ENCODE measurements around the gene FAAH. TPM values are rescaled to one million over a fixed set of nuclear protein-coding genes. Genes with fewer than 3 reads are reported as not detected.

FAAH gene
- total RNA-seq, 1 experiment from 2014 or later: 38.6 TPM

GRCh38 chr1:46394108-46394871, at the start of gene FAAH (continued):
- TF ChIP-seq E2F5 (CRISPR knock-in tag; IDR thresholded peaks at IDR 0.05): peak; percentile 87
- no peak for TF ChIP-seq ELF4 (CRISPR knock-in tag; IDR thresholded peaks at IDR 0.05; ENCODE audit: low read depth)
- peak; percentile 92; the same call in 1 of the 2 replicates for TF ChIP-seq NFE2L1 (CRISPR knock-in tag; IDR thresholded peaks at IDR 0.05)
- peak; percentile 91 for TF ChIP-seq ETV6 (CRISPR knock-in tag; IDR thresholded peaks at IDR 0.05)
- TF ChIP-seq CREM (CRISPR knock-in tag; IDR thresholded peaks at IDR 0.05): peak; percentile 90
- 0 out of 2 replicates have a peak, but pooled peaks have one; percentile 21 for TF ChIP-seq TCF7 (CRISPR knock-in tag; IDR thresholded peaks at IDR 0.05; ENCODE audit: low read depth)
- TF ChIP-seq CTCF (IDR thresholded peaks at IDR 0.05): no peak
- peak; percentile 55; the same call in 1 of the 2 replicates for TF ChIP-seq ZNF317 (CRISPR knock-in tag; IDR thresholded peaks at IDR 0.05; ENCODE audit: borderline replicate concordance, low read depth)
- TF ChIP-seq ZBTB21 (CRISPR knock-in tag; IDR thresholded peaks at IDR 0.05; ENCODE audit: borderline replicate concordance): no peak
- no peak for TF ChIP-seq JAZF1 (CRISPR knock-in tag; IDR thresholded peaks at IDR 0.05)
- no peak for TF ChIP-seq HMGA2 (CRISPR knock-in tag; IDR thresholded peaks at IDR 0.05)
- no peak for TF ChIP-seq GTF2I (CRISPR knock-in tag; conservative IDR thresholded peaks at IDR 0.05)
- TF ChIP-seq SP1 (CRISPR knock-in tag; conservative IDR thresholded peaks at IDR 0.05): peak; percentile 90
- TF ChIP-seq MLX (CRISPR knock-in tag; IDR thresholded peaks at IDR 0.05): no peak
- peak; percentile 94 for TF ChIP-seq ARID4B (CRISPR knock-in tag; IDR thresholded peaks at IDR 0.05; ENCODE audit: borderline replicate concordance)
- TF ChIP-seq AFF4 (CRISPR knock-in tag; IDR thresholded peaks at IDR 0.05; ENCODE audit: borderline replicate concordance): no peak
- TF ChIP-seq GABPB1 (CRISPR knock-in tag; IDR thresholded peaks at IDR 0.05): peak; percentile 76
- TF ChIP-seq ATF2 (CRISPR knock-in tag; IDR thresholded peaks at IDR 0.05; ENCODE audit: borderline replicate concordance, low read depth): no peak
- no peak for TF ChIP-seq NFATC4 (CRISPR knock-in tag; IDR thresholded peaks at IDR 0.05)
- TF ChIP-seq ZSCAN18 (CRISPR knock-in tag; IDR thresholded peaks at IDR 0.05): no peak
- TF ChIP-seq KAT7 (CRISPR knock-in tag; IDR thresholded peaks at IDR 0.05; ENCODE audit: borderline replicate concordance): peak; percentile 98
- no peak for TF ChIP-seq OVOL2 (CRISPR knock-in tag; IDR thresholded peaks at IDR 0.05; ENCODE audit: borderline replicate concordance)

Data from WTC11 (cell line).